Fibroblast of upper back skin (primary cell): ENCODE measurements around the gene CDX1.

Source experiments
- DNase-seq: peaks from one replicate; pipeline ENCODE4 v3.0.0-alpha.2; 2013

CDX1 gene

GRCh38 chr5:150166650-150167511 is at the start of gene CDX1:
TSS of gene CDX1 (plus strand) at chr5:150166778. CDS start at chr5:150166877, 99 bp downstream.
- DNase-seq = no peak

GRCh38 chr5:150117945-150118560 is 48.5 kb upstream of the CDX1 start:
- DNase-seq = no peak

GRCh38 chr5:150118561-150119229 is 47.9 kb upstream of the CDX1 start:
- no peak for DNase-seq

- DNase-seq = no peak
Observed at GRCh38 chr5:150119421-150120061, 47.0 kb upstream of the CDX1 start.

GRCh38 chr5:150120062-150120441 is 46.5 kb upstream of the CDX1 start:
- DNase-seq = no peak

- no peak for DNase-seq
Observed at GRCh38 chr5:150120617-150121447, 45.7 kb upstream of the CDX1 start.

GRCh38 chr5:150121448-150122157 is 45.0 kb upstream of the CDX1 start:
- no peak for DNase-seq

GRCh38 chr5:150122158-150122510 is 44.4 kb upstream of the CDX1 start:
- no peak for DNase-seq

GRCh38 chr5:150122536-150123481 is 43.8 kb upstream of the CDX1 start:
- no peak for DNase-seq

- no peak for DNase-seq
Observed at GRCh38 chr5:150123542-150123941, 43.0 kb upstream of the CDX1 start.

- no peak for DNase-seq
Observed at GRCh38 chr5:150124111-150124557, 42.4 kb upstream of the CDX1 start.

GRCh38 chr5:150124596-150124995 is 42.0 kb upstream of the CDX1 start:
- DNase-seq = no peak

- no peak for DNase-seq
Observed at GRCh38 chr5:150125334-150125733, 41.2 kb upstream of the CDX1 start.

- DNase-seq = no peak
Observed at GRCh38 chr5:150126199-150126920, 40.2 kb upstream of the CDX1 start.

- no peak for DNase-seq
Observed at GRCh38 chr5:150126921-150127265, 39.7 kb upstream of the CDX1 start.

- no peak for DNase-seq
Observed at GRCh38 chr5:150129454-150129812, 37.1 kb upstream of the CDX1 start.

- peak; percentile 67 for DNase-seq
Observed at GRCh38 chr5:150129813-150130492, 36.6 kb upstream of the CDX1 start.

GRCh38 chr5:150130493-150130922 is 36.1 kb upstream of the CDX1 start:
- DNase-seq = no peak

GRCh38 chr5:150131461-150131860 is 35.1 kb upstream of the CDX1 start:
- no peak for DNase-seq
